Ecto neural progenitor cell (in vitro differentiated cells): ENCODE results near the gene ATP6V1F.

Experiments
- DNase-seq: peaks from one replicate; pipeline ENCODE4 v3.0.0-alpha.2; 2018; ENCODE audit warnings: low spot score

ATP6V1F gene

GRCh38 chr7:128869138-128869943, 6.7 kb downstream of the ATP6V1F start:
- DNase-seq, result peak; percentile 81

DNA sequence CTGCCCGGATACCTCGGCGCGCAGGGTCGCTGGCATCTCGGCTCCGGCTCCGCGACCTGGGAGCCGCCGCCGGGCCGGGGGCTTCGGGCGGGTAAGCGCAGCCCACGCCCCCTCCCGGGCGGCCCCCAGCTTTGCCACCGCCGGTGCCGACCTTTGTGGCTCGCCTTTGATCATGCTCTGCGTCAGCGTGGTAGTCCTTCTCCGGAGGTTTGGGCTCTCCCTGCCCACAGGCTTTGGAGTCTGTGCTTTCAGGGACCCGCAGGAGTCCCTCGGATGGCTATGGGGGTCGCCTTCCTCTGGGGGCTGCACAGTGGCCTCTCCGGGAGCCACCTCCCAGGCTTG, 7.3 kb downstream of the ATP6V1F start:
- DNase-seq, result peak; percentile 68

- DNase-seq, result no peak
These were observed 8.4 kb downstream of the ATP6V1F start for GRCh38 chr7:128871050-128871449.

- no peak for DNase-seq
These were observed 9.8 kb downstream of the ATP6V1F start for GRCh38 chr7:128872394-128872824.

GRCh38 chr7:128873234-128873633, 10.6 kb downstream of the ATP6V1F start:
- DNase-seq, result no peak

- no peak for DNase-seq
These were observed 11.7 kb downstream of the ATP6V1F start for GRCh38 chr7:128874140-128875031.

- no peak for DNase-seq
These were observed 12.9 kb downstream of the ATP6V1F start for GRCh38 chr7:128875523-128875948.

DNA sequence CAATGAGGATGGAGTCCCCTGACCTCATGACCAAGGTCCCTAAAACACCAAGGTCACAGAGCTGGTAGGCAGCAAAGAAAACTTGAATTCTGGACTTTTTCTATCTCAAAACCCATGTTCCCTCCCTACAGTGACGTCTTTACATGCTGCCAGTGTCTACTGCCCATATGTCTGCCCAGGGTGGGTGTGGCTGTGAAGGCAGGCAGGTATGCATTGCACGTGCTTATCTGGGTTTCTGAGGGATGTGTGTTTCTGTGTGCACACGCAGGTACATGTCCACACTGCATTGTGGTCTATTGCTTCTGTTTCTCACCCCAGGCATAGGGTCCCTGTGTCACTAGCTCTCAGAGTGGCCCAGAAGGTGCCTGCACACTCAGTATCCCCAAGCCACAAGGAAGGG, 13.5 kb downstream of the ATP6V1F start:
- DNase-seq, result no peak

DNA sequence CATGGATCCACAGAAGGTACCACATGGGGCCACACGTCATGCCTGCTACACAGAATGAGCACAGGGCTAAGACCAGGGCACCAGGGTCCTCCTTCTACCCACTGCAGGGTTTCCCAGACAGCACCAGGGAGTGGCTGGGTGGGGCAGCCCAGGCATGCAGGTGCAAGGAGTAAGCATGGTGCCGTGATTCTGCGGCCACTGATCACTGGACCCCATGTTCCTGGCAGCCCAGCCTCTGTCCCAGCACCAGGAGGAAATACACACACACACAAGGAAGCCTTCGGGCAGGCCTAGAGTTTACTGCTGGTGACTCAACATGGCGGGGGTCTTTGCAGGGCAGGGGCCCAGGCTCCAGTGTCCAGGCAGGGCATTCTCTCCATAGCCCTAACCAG, 13.9 kb downstream of the ATP6V1F start:
- DNase-seq, result no peak

DNA sequence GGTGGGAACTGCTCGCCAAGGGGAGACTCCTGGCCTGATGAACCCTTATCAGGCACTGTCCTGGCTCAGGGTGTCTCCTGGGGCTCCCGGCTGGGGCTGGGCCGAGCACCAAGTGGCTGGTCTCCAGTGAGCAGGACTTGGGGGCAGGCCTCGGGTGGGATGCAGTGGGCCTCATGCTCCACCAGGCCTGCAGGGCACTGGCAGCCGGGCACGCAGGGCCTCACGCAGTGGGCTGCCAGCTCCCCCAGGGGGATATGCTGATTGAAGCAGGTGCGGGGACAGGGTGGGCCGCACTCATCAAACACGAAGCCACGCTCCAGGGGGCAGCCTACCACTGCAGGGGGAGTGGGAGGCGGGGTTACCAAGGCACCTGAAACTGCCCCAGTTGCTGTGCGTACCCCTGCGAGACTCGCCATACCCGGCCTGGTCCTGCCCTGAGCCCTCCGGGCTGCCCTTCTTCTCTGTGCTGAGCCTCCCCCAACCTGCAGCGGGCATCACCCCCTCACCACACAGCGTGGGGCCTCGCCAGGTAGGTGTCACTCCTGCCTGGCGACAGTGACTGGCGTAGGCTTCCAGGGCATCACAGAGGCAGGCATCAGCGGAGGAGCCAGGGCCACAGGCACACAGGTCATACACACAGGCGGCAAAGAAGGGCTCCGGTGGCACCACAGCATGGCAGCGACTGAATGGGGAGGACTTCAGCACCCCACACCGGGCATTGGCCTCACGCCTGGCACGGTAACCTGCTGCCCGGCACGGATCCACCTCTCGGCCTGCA, 14.5 kb downstream of the ATP6V1F start:
- DNase-seq, result no peak

DNA sequence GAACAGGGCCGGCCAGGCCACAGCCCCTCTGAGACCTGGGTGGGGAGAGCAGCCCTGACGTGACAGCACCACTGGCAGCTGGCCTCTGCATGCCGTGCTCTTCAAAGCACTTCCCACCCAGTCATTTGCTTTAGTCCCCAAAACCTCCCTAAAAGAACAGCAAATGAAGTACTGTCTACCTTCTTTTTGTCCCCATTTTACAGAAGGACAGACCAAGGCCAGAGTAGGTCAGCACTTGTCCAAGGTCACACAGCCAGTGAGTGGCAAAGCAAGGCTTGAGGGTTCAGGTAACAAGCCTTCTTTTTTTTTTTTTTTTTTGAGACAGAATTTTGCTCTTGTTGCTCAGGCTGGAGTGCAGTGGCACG, 15.1 kb downstream of the ATP6V1F start:
- no peak for DNase-seq

- no peak for DNase-seq
These were observed 15.8 kb downstream of the ATP6V1F start for GRCh38 chr7:128878226-128879105.

- DNase-seq, result no peak
These were observed 16.8 kb downstream of the ATP6V1F start for GRCh38 chr7:128879461-128879938.

DNA sequence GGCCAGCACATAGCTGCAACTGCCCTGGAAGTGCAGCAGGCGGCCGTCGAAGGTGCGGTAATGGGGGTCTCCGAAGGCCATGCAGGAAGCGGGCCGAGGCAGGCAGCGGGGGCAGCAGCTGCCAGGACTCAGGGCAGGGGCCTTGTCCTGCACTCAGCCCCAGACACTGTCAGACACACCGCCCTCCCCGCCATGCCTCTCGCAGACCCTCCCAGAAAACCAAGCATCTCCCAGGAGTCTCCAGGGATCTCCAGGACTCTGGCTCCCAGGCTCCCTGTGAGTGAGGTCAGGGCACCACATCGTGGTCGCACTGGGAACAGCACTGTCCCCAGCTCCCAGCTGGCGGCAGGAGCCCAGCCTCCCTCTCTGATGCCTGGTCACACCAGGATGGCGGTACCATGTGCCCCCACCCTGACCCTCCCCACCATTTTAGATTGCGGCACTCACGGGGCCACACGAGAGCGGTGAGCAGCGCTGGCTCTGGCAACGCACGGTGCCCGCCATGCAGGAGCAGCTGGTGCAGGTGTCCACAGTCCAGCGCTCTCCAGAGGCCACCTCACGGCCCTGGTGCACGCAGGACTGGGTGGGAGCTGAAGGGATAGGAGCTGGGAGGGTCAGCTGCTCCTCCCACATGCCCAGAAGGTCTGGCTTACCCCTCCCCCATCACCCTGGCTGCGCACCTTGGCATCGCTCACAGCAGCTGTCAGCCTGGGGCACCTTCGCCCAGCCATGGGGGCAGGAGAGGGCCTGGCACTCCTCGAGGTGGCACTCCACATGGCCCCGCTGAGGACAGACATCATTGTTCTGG, 17.5 kb downstream of the ATP6V1F start:
- DNase-seq, result peak; percentile 86

- DNase-seq, result no peak
These were observed 18.3 kb downstream of the ATP6V1F start for GRCh38 chr7:128880791-128881457.

GRCh38 chr7:128881458-128882125, 18.9 kb downstream of the ATP6V1F start:
- DNase-seq, result no peak

GRCh38 chr7:128882134-128882533, 19.5 kb downstream of the ATP6V1F start:
- DNase-seq, result no peak

DNA sequence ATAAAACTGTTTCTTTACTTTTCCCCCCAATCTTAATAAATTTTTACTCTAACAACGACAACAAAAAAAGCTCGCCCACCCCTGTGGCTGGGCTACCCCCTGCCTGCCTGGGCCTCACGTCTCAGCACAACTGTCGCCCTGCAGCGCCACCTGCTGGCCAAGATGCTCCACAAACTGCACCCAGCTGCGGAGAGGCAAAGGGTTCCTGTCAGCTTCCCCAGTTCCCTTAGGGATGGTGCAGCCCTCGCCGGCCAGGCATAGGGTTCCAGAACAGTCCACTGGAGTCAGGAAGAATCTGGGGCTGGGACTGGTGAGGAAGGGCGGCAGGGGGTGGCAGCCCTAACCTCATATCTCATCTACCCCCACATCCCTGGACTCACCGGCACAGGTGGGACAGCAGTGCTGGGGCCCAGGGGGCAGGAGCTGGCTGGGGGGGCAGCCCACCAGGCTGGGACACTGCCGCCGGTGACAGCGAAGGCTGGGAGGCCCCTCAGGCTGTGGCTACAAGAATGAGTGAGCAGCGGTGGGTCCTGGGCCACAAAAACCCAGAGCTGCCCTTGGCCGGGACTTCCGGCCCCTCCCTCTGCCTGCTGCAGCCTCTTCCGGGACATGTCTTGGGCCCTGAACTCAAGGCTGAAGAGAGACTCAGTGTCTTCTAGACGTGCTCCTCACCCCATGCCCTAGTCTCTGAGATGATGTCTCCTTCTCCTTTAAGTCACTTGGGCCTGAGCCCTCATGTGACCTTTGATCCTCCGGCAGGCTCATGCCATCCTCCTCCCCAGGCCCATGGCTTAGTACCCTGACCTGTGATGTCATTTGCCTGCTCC, 21.2 kb downstream of the ATP6V1F start:
- peak; percentile 89 for DNase-seq
